ENCODE data around the gene MKRN2. TPM values are rescaled to one million over a fixed set of nuclear protein-coding genes. Genes with fewer than 3 reads are reported as not detected.

Gene MKRN2
- total and polyA plus RNA-seq, 2 of the 8 experiments (the other 6 are each of a cell fraction or from before 2014, with no cell fraction given): 15.3 to 17.6 TPM

GRCh38 chr3:12559520-12559919, 2.6 kb downstream of the MKRN2 start (continued):
- TF ChIP-seq CBX8 (IDR thresholded peaks at IDR 0.05; ENCODE audit: borderline replicate concordance, low read depth, low read length): no peak
- TF ChIP-seq, protein P1, sequence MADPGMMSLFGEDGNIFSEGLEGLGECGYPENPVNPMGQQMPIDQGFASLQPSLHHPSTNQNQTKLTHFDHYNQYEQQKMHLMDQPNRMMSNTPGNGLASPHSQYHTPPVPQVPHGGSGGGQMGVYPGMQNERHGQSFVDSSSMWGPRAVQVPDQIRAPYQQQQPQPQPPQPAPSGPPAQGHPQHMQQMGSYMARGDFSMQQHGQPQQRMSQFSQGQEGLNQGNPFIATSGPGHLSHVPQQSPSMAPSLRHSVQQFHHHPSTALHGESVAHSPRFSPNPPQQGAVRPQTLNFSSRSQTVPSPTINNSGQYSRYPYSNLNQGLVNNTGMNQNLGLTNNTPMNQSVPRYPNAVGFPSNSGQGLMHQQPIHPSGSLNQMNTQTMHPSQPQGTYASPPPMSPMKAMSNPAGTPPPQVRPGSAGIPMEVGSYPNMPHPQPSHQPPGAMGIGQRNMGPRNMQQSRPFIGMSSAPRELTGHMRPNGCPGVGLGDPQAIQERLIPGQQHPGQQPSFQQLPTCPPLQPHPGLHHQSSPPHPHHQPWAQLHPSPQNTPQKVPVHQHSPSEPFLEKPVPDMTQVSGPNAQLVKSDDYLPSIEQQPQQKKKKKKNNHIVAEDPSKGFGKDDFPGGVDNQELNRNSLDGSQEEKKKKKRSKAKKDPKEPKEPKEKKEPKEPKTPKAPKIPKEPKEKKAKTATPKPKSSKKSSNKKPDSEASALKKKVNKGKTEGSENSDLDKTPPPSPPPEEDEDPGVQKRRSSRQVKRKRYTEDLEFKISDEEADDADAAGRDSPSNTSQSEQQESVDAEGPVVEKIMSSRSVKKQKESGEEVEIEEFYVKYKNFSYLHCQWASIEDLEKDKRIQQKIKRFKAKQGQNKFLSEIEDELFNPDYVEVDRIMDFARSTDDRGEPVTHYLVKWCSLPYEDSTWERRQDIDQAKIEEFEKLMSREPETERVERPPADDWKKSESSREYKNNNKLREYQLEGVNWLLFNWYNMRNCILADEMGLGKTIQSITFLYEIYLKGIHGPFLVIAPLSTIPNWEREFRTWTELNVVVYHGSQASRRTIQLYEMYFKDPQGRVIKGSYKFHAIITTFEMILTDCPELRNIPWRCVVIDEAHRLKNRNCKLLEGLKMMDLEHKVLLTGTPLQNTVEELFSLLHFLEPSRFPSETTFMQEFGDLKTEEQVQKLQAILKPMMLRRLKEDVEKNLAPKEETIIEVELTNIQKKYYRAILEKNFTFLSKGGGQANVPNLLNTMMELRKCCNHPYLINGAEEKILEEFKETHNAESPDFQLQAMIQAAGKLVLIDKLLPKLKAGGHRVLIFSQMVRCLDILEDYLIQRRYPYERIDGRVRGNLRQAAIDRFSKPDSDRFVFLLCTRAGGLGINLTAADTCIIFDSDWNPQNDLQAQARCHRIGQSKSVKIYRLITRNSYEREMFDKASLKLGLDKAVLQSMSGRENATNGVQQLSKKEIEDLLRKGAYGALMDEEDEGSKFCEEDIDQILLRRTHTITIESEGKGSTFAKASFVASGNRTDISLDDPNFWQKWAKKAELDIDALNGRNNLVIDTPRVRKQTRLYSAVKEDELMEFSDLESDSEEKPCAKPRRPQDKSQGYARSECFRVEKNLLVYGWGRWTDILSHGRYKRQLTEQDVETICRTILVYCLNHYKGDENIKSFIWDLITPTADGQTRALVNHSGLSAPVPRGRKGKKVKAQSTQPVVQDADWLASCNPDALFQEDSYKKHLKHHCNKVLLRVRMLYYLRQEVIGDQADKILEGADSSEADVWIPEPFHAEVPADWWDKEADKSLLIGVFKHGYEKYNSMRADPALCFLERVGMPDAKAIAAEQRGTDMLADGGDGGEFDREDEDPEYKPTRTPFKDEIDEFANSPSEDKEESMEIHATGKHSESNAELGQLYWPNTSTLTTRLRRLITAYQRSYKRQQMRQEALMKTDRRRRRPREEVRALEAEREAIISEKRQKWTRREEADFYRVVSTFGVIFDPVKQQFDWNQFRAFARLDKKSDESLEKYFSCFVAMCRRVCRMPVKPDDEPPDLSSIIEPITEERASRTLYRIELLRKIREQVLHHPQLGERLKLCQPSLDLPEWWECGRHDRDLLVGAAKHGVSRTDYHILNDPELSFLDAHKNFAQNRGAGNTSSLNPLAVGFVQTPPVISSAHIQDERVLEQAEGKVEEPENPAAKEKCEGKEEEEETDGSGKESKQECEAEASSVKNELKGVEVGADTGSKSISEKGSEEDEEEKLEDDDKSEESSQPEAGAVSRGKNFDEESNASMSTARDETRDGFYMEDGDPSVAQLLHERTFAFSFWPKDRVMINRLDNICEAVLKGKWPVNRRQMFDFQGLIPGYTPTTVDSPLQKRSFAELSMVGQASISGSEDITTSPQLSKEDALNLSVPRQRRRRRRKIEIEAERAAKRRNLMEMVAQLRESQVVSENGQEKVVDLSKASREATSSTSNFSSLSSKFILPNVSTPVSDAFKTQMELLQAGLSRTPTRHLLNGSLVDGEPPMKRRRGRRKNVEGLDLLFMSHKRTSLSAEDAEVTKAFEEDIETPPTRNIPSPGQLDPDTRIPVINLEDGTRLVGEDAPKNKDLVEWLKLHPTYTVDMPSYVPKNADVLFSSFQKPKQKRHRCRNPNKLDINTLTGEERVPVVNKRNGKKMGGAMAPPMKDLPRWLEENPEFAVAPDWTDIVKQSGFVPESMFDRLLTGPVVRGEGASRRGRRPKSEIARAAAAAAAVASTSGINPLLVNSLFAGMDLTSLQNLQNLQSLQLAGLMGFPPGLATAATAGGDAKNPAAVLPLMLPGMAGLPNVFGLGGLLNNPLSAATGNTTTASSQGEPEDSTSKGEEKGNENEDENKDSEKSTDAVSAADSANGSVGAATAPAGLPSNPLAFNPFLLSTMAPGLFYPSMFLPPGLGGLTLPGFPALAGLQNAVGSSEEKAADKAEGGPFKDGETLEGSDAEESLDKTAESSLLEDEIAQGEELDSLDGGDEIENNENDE (IDR thresholded peaks at IDR 0.05; ENCODE audit: insufficient replicate concordance, low read length): no peak
- TF ChIP-seq CHD1 (IDR thresholded peaks at IDR 0.05; ENCODE audit: low read depth, low read length): no peak
- TF ChIP-seq FOSL1 (IDR thresholded peaks at IDR 0.05; ENCODE audit: insufficient read depth, low read depth, low read length): no peak
- no peak for TF ChIP-seq RFX5 (IDR thresholded peaks at IDR 0.05; ENCODE audit: borderline replicate concordance, low read depth, low read length)
- no peak for TF ChIP-seq HDAC2 (IDR thresholded peaks at IDR 0.05; ENCODE audit: borderline replicate concordance in 1 of 2, low read depth in 2 of 2, low read length in 2 of 2)
